H9 (cell line): ENCODE data around the gene ABCE1. TPM values are rescaled to one million over a fixed set of nuclear protein-coding genes. Genes with fewer than 3 reads are reported as not detected.

Experiments used
- DNase-seq: peaks from one replicate; pipeline ENCODE4 v3.0.0-alpha.2; 2017
- H2AFZ ChIP-seq: one replicate; pipeline ENCODE4 v1.6.1; 2013; ENCODE audit warnings: mild to moderate bottlenecking, low read length, control low read depth, moderate library complexity
- H2AK5ac ChIP-seq: 2 replicates; pipeline ENCODE4 v1.6.1; 2013; ENCODE audit warnings: low read length, control low read depth, mixed read lengths; ENCODE audit not compliant: insufficient read length
- H2BK120ac ChIP-seq: one replicate; pipeline ENCODE4 v1.6.1; 2013; ENCODE audit warnings: low read depth, mild to moderate bottlenecking, low read length, control low read depth, inconsistent platforms; ENCODE audit not compliant: poor library complexity, severe bottlenecking
- H2BK12ac ChIP-seq: 2 replicates; pipeline ENCODE4 v1.6.1; 2013; ENCODE audit warnings: low read length, control low read depth, mixed read lengths, low read depth; ENCODE audit not compliant: insufficient read length
- H2BK15ac ChIP-seq: 2 replicates; pipeline ENCODE4 v1.6.1; 2013; ENCODE audit warnings: low read depth, low read length, control low read depth
- H2BK20ac ChIP-seq: one replicate; pipeline ENCODE4 v1.6.1; 2013; ENCODE audit warnings: low read depth, mild to moderate bottlenecking, low read length, control low read depth, inconsistent platforms; ENCODE audit not compliant: poor library complexity, severe bottlenecking
- H2BK5ac ChIP-seq: 2 replicates; pipeline ENCODE4 v1.6.1; 2013; ENCODE audit warnings: low read length, control low read depth, mixed read lengths; ENCODE audit not compliant: insufficient read length
- H3K14ac ChIP-seq: 2 replicates; pipeline ENCODE4 v1.6.1; 2013; ENCODE audit warnings: low read length, control low read depth; ENCODE audit not compliant: insufficient read depth
- H3K18ac ChIP-seq: 2 replicates; pipeline ENCODE4 v1.6.1; 2013; ENCODE audit warnings: low read depth, mild to moderate bottlenecking, mixed read lengths, low read length, control low read depth; ENCODE audit not compliant: insufficient read length
- H3K23ac ChIP-seq: 2 replicates; pipeline ENCODE4 v1.6.1; 2013; ENCODE audit warnings: low read length, control low read depth, mixed read lengths, low read depth; ENCODE audit not compliant: insufficient read length
- H3K23me2 ChIP-seq: 2 replicates; pipeline ENCODE4 v1.6.1; 2013; ENCODE audit warnings: low read depth, mild to moderate bottlenecking, mixed read lengths, low read length, control low read depth; ENCODE audit not compliant: insufficient read length, poor library complexity, severe bottlenecking
- H3K27ac ChIP-seq: 2 replicates; pipeline ENCODE4 v1.5.1; 2013; ENCODE audit warnings: low read length, control low read depth, mixed read lengths, low read depth; ENCODE audit not compliant: insufficient read length
- H3K27me3 ChIP-seq: 2 replicates; pipeline ENCODE4 v1.6.1; 2013; ENCODE audit warnings: low read length, control low read depth, inconsistent platforms; ENCODE audit not compliant: insufficient read depth
- H3K4ac ChIP-seq: 2 replicates; pipeline ENCODE4 v1.6.1; 2013; ENCODE audit warnings: low read depth, mild to moderate bottlenecking, control low read depth, inconsistent platforms, low read length, moderate library complexity
- H3K4me1 ChIP-seq: 2 replicates; pipeline ENCODE4 v1.6.1; 2013; ENCODE audit warnings: low read length, control low read depth, inconsistent platforms; ENCODE audit not compliant: insufficient read depth
- H3K4me2 ChIP-seq: 2 replicates; pipeline ENCODE4 v1.6.1; 2013; ENCODE audit warnings: low read length, control low read depth, mixed read lengths; ENCODE audit not compliant: insufficient read length, insufficient read depth
- H3K56ac ChIP-seq: 2 replicates; pipeline ENCODE4 v1.6.1; 2013; ENCODE audit warnings: low read depth, mild to moderate bottlenecking, mixed read lengths, low read length, control low read depth; ENCODE audit not compliant: insufficient read length
- H3K79me1 ChIP-seq: 2 replicates; pipeline ENCODE4 v1.6.1; 2013; ENCODE audit warnings: low read depth, mild to moderate bottlenecking, moderate library complexity, low read length, control low read depth, inconsistent platforms; ENCODE audit not compliant: insufficient read depth, poor library complexity, severe bottlenecking
- H3K79me2 ChIP-seq: 2 replicates; pipeline ENCODE4 v1.6.1; 2013; ENCODE audit warnings: low read length, control low read depth, inconsistent platforms; ENCODE audit not compliant: insufficient read depth
- H3K9ac ChIP-seq: 2 replicates; pipeline ENCODE4 v1.6.1; 2013; ENCODE audit warnings: low read length, control low read depth, mixed read lengths; ENCODE audit not compliant: insufficient read length; ENCODE audit errors: extremely low read depth
- H3K9me3 ChIP-seq: one replicate; pipeline ENCODE4 v1.6.1; 2013; ENCODE audit warnings: low read depth, low read length, inconsistent platforms; ENCODE audit not compliant: control insufficient read depth
- H3T11ph ChIP-seq: one replicate; pipeline ENCODE4 v1.6.1; 2013; ENCODE audit warnings: mild to moderate bottlenecking, low read length, control low read depth, inconsistent platforms
- H4K20me1 ChIP-seq: one replicate; pipeline ENCODE4 v1.6.1; 2013; ENCODE audit not compliant: control insufficient read depth, insufficient read length, insufficient read depth
- H4K5ac ChIP-seq: 2 replicates; pipeline ENCODE4 v1.6.1; 2013; ENCODE audit warnings: low read depth, mild to moderate bottlenecking, mixed read lengths, low read length, control low read depth; ENCODE audit not compliant: insufficient read length
- H4K8ac ChIP-seq: replicated peaks from 2 replicates; pipeline ENCODE4 v1.6.1; 2013; ENCODE audit warnings: low read length, control low read depth, mixed read lengths, low read depth; ENCODE audit not compliant: insufficient read length
- H4K91ac ChIP-seq: 2 replicates; pipeline ENCODE4 v1.6.1; 2013; ENCODE audit warnings: low read depth, mild to moderate bottlenecking, moderate library complexity, mixed read lengths, low read length, control low read depth; ENCODE audit not compliant: insufficient read length
- H3K27ac Mint-ChIP-seq, 3 experiments: 2 replicates in 2 of 3; 3 replicates in 1 of 3; pipeline ENCODE4 v1.8.0; 2020 to 2021; ENCODE audit warnings: mixed read lengths in 3 of 3, mild to moderate bottlenecking in 1 of 3, moderate library complexity in 1 of 3
- H3K27me3 Mint-ChIP-seq: 2 replicates; pipeline ENCODE4 v1.8.0; 2021; ENCODE audit warnings: low read depth, mild to moderate bottlenecking, moderate library complexity, mixed read lengths
- H3K36me3 Mint-ChIP-seq, 3 experiments: 2 replicates in 2 of 3; 3 replicates in 1 of 3; pipeline ENCODE4 v1.8.0; 2020 to 2021; ENCODE audit warnings: low read depth in 3 of 3, mixed read lengths in 3 of 3; ENCODE audit not compliant: insufficient read depth in 1 of 3
- H3K4me1 Mint-ChIP-seq, 2 experiments: 2 replicates each; pipeline ENCODE4 v1.8.0; 2020; ENCODE audit warnings: mixed read lengths in 2 of 2
- H3K4me3 Mint-ChIP-seq, 2 experiments: 2 replicates in 1 of 2; 3 replicates in 1 of 2; pipeline ENCODE4 v1.8.0; 2020 to 2021; ENCODE audit warnings: mild to moderate bottlenecking in 2 of 2, mixed read lengths in 2 of 2, moderate library complexity in 1 of 2
- H3K9me3 Mint-ChIP-seq, 2 experiments: 2 replicates in 1 of 2; 3 replicates in 1 of 2; pipeline ENCODE4 v1.8.0; 2020; ENCODE audit warnings: mild to moderate bottlenecking in 2 of 2, mixed read lengths in 2 of 2, moderate library complexity in 1 of 2
- WGBS: extraction: QIAGEN DNeasy Blood & Tissue Kit; methylation state at CpG from one replicate; pipeline ENCODE4 v1.1.7; 2013; ENCODE audit warnings: missing lambda C conversion rate, low lambda C conversion rate, mixed read lengths; ENCODE audit not compliant: insufficient read length; ENCODE audit errors: extremely low coverage; 5-methylcytosine and 5-hydroxymethylcytosine counted together
- total RNA-seq: library from RNA; stranded (reverse); gene quantifications from 2 replicates; pipeline ENCODE4 v1.2.1, GENCODE V29; 2021
- TF ChIP-seq, protein P1 (sequence below): fragments of 200-600 bp; sonication (generic); conservative IDR thresholded peaks from 3 replicates; pipeline ENCODE4 v1.8.0; 2021; ENCODE audit warnings: antibody characterized with exemption, mild to moderate bottlenecking

Gene ABCE1
- total RNA-seq, 1 experiment from 2014 or later: 112 TPM

DNA sequence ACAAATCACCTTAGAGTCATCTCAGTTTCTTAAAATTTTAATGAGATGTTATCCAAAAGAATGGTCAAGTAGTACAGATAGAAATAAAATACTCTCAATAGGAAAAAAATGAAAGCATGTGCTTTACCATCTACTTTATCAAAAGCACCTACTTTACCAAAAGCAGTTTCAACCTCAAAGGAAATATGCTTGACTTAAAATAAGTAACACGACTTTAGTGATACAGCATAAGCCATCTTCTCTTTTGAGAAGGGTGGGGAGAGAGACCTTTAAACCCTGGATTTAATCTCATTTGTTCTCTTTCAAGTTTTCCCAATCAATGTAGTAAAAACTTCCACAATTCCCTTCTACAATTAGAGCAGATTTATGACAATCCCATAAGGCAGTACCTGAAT lies 55.8 kb downstream of the ABCE1 start:
- Histone ChIP-seq H3K79me1 (no peaks in the 10 kb centered on the region), H2BK120ac (no peak overlapping the region), H3K4me2 (no peak overlapping the region), H3K56ac (no peak overlapping the region), H4K5ac (no peak overlapping the region), H4K91ac (no peak overlapping the region), H3K18ac (no peak overlapping the region), H3K27ac (no peak overlapping the region), H3K9me3 (no peaks in the 10 kb centered on the region), H4K20me1 (no peaks in the 10 kb centered on the region), H3K27me3 (no peaks in the 10 kb centered on the region), H3K14ac (no peak overlapping the region), H2BK5ac (no peak overlapping the region), H3K23ac (no peak overlapping the region), H4K8ac (no peak overlapping the region), H2BK12ac (no peak overlapping the region), H3K23me2 (no peaks in the 10 kb centered on the region), H2BK15ac (no peak overlapping the region), H3K4ac (no peak overlapping the region), H3K4me1 (no peaks in the 10 kb centered on the region), H3K9ac (no peak overlapping the region), H3K79me2 (peaks cover 2% of the 10 kb centered on the region; the same call in 1 of the 2 replicates), H3T11ph (no peak overlapping the region), H2BK20ac (no peak overlapping the region), H2AK5ac (no peak overlapping the region), H2AFZ (no peak overlapping the region)
- Mint-ChIP-seq H3K9me3 (no peaks in the 10 kb centered on the region), H3K4me1 (no peaks in the 10 kb centered on the region), H3K27ac (no peak overlapping the region), H3K4me3 (no peak overlapping the region), H3K36me3 (peaks cover 29 to 80% (median 66%) of the 10 kb centered on the region in 3 experiments), H3K27me3 (no peaks in the 10 kb centered on the region)
- WGBS: no CpG with 5 or more reads among the region's 1 CpG
- TF ChIP-seq, protein P1, sequence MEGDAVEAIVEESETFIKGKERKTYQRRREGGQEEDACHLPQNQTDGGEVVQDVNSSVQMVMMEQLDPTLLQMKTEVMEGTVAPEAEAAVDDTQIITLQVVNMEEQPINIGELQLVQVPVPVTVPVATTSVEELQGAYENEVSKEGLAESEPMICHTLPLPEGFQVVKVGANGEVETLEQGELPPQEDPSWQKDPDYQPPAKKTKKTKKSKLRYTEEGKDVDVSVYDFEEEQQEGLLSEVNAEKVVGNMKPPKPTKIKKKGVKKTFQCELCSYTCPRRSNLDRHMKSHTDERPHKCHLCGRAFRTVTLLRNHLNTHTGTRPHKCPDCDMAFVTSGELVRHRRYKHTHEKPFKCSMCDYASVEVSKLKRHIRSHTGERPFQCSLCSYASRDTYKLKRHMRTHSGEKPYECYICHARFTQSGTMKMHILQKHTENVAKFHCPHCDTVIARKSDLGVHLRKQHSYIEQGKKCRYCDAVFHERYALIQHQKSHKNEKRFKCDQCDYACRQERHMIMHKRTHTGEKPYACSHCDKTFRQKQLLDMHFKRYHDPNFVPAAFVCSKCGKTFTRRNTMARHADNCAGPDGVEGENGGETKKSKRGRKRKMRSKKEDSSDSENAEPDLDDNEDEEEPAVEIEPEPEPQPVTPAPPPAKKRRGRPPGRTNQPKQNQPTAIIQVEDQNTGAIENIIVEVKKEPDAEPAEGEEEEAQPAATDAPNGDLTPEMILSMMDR: no peak
- no peak for DNase-seq
